ENCODE results near the gene SYK. TPM values are rescaled to one million over a fixed set of nuclear protein-coding genes. Genes with fewer than 3 reads are reported as not detected.

The SYK gene
- total RNA-seq, 4 donors from 2014 or later, result 50.7 to 107 (median 87.1) TPM

DNA sequence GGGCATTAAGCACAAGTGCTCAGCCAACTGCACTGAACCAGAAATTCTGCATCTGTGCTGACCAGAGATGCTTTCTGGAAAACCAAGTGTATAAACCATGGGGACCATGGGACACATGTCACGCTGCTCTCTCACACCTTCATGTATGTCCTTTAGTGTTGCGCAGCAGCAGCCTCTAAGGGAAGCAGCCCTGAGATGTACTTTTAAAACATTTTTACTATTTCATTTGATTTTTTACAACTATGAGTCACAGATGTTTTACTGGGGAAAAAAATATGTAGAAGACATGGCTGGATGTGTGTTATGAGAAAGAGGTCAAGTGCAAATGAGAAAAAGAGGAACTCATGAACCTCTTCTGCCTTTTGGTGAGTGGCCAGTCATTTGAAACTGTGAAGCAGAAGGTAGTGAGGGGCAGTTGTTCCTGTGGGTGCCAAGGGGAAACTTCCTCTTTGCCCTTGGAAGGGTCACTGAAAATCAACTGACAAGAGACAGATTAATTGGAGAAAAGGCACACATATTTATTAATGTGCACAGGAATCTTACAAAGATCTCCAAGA, 31.4 kb upstream of the SYK start:
- no peak for DNase-seq
- no peaks in the 10 kb centered on the region for H3K9me3 ChIP-seq
- no peak overlapping the region for H3K4me3 ChIP-seq (replicated peaks in 1 of 3)
- TF ChIP-seq, protein P1, sequence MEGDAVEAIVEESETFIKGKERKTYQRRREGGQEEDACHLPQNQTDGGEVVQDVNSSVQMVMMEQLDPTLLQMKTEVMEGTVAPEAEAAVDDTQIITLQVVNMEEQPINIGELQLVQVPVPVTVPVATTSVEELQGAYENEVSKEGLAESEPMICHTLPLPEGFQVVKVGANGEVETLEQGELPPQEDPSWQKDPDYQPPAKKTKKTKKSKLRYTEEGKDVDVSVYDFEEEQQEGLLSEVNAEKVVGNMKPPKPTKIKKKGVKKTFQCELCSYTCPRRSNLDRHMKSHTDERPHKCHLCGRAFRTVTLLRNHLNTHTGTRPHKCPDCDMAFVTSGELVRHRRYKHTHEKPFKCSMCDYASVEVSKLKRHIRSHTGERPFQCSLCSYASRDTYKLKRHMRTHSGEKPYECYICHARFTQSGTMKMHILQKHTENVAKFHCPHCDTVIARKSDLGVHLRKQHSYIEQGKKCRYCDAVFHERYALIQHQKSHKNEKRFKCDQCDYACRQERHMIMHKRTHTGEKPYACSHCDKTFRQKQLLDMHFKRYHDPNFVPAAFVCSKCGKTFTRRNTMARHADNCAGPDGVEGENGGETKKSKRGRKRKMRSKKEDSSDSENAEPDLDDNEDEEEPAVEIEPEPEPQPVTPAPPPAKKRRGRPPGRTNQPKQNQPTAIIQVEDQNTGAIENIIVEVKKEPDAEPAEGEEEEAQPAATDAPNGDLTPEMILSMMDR (IDR thresholded peaks at IDR 0.05), result no peak
- no peak for TF ChIP-seq POLR2A (IDR thresholded peaks at IDR 0.05)
- H3K4me1 ChIP-seq, result no peaks in the 10 kb centered on the region
- no peaks in the 10 kb centered on the region for H3K36me3 ChIP-seq
- H3K27me3 ChIP-seq, result no peaks in the 10 kb centered on the region
- WGBS, 2 donors, result 95 to 98% methylated on average over 2 of the region's 2 CpGs
- intact Hi-C loops (cut with DNase I), result no loop called here
- no peak overlapping the region for H3K27ac ChIP-seq

- H3K4me1 ChIP-seq, result no peaks in the 10 kb centered on the region
- intact Hi-C loops (cut with DNase I), result no loop called here
- TF ChIP-seq, protein P1 (IDR thresholded peaks at IDR 0.05), result no peak
- no peak for TF ChIP-seq POLR2A (IDR thresholded peaks at IDR 0.05)
- H3K27ac ChIP-seq, result no peak overlapping the region
- no peaks in the 10 kb centered on the region for H3K9me3 ChIP-seq
- H3K36me3 ChIP-seq, result no peaks in the 10 kb centered on the region
- no peaks in the 10 kb centered on the region for H3K27me3 ChIP-seq
- WGBS, 2 donors, result 75 to 85% methylated on average over 3 of the region's 3 CpGs
- H3K4me3 ChIP-seq (replicated peaks in 1 of 3), result no peak overlapping the region
- DNase-seq, result no peak
Observed at GRCh38 chr9:90770927-90771326, 30.7 kb upstream of the SYK start.

GRCh38 chr9:90772386-90772785, 29.2 kb upstream of the SYK start:
- no peak for DNase-seq
- TF ChIP-seq POLR2A (IDR thresholded peaks at IDR 0.05), result no peak
- TF ChIP-seq, protein P1 (IDR thresholded peaks at IDR 0.05), result no peak
- Histone ChIP-seq H3K36me3 (no peaks in the 10 kb centered on the region), H3K4me1 (no peaks in the 10 kb centered on the region), H3K27ac (no peak overlapping the region), H3K4me3 (replicated peaks in 1 of 3) (no peak overlapping the region), H3K9me3 (no peaks in the 10 kb centered on the region), H3K27me3 (no peaks in the 10 kb centered on the region)
- intact Hi-C loops (cut with DNase I), result no loop called here
- 79 to 94% methylated on average over 1 of the region's 1 CpG for WGBS, 2 donors

DNA sequence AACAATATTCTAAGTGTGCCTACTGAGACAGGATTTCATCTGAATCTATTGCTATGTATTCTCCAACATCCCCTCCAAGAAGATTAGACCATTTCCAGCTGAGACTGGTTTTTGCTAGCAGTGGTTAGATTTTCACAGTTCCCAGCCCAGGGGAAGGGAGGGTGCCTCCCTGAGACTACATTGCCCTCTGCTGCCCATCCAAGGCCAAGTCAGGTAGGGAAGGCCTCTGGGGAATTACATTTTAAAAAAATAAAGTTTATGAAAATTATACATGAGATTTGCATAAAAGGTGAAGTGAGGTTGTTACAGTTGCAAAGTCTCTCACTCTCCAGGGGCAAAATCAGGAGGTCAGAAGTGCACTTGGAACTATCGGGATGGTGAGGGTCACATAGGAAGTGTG, 28.0 kb upstream of the SYK start:
- TF ChIP-seq, protein P1 (IDR thresholded peaks at IDR 0.05), result peak; percentile 30 to 69 (median 60)
- TF ChIP-seq POLR2A (IDR thresholded peaks at IDR 0.05), result no peak
- Histone ChIP-seq H3K27ac (no peak overlapping the region), H3K4me1 (no peaks in the 10 kb centered on the region), H3K4me3 (replicated peaks in 1 of 3) (no peak overlapping the region), H3K36me3 (no peaks in the 10 kb centered on the region), H3K27me3 (no peaks in the 10 kb centered on the region), H3K9me3 (no peaks in the 10 kb centered on the region)
- peak; percentile 58 to 65 for DNase-seq
- whole genome bisulfite sequencing, 2 donors, result 93 to 94% methylated on average over 1 of the region's 1 CpG
- intact Hi-C loops (cut with DNase I), result no loop called here

DNA sequence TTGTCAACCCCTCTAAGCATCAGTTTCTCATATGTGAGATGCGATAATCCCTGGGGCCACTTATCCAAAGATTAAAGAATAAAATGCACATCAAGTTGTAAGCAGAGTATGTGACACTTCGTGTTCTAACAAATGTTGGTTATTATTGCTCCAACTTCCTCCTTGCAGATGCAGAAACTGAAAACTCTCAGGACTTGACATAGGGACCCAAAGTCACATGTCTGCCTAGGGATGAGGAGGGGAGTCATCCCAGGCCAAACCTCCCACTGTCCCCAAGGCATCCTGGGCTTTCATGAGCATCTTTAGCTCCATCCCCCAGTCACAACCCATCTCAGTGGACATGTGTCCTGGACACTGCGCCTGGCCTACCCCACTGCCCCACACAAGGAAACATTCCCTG, 27.5 kb upstream of the SYK start:
- 86 to 91% methylated on average over 3 of the region's 3 CpGs for WGBS, 2 donors
- no peak overlapping the region for H3K27ac ChIP-seq
- H3K9me3 ChIP-seq, result no peaks in the 10 kb centered on the region
- H3K4me1 ChIP-seq, result no peaks in the 10 kb centered on the region
- no peak overlapping the region for H3K4me3 ChIP-seq (replicated peaks in 1 of 3)
- no peaks in the 10 kb centered on the region for H3K27me3 ChIP-seq
- intact Hi-C loops (cut with DNase I), result no loop called here
- no peak for DNase-seq
- TF ChIP-seq POLR2A (IDR thresholded peaks at IDR 0.05), result no peak
- TF ChIP-seq, protein P1 (IDR thresholded peaks at IDR 0.05), result no peak
- H3K36me3 ChIP-seq, result no peaks in the 10 kb centered on the region

All from thyroid gland (tissue), 4 donors.